ENCODE data around the gene JPH3. TPM values are rescaled to one million over a fixed set of nuclear protein-coding genes. Genes with fewer than 3 reads are reported as not detected.

Gene JPH3
- total and polyA plus RNA-seq, 12 donors = 0.06 to 0.79 (median 0.10) TPM; not detected in 6

- Histone ChIP-seq H3K9me3 (peaks cover 0 to 8% (median 0%) of the 10 kb centered on the region in 11 donors), H3K27me3 (peaks cover 3 to 53% (median 17%) of the 10 kb centered on the region in 7 donors), H3K4me1 (no peaks in the 10 kb centered on the region), H3K27ac (no peak overlapping the region), H3K4me3 (no peak overlapping the region), H3K36me3 (no peaks in the 10 kb centered on the region)
- ATAC-seq = peak in 1 of 8 donors; percentile 7
- TF ChIP-seq CTCF (IDR thresholded peaks at IDR 0.05) = peak in 5 of 9 donors; percentile 4 to 25 (median 19)
- 63 to 65% methylated on average over 5 of the region's 5 CpGs for WGBS, 2 donors
- no peak for DNase-seq
- intact Hi-C loops (cut with DNase I) = no loop called here
These were observed 50.9 kb downstream of the JPH3 start for GRCh38 chr16:87653234-87653633.

GRCh38 chr16:87654826-87655225 lies 52.5 kb downstream of the JPH3 start:
- Histone ChIP-seq H3K4me1 (no peaks in the 10 kb centered on the region), H3K27ac (no peak overlapping the region), H3K27me3 (peaks cover 0 to 49% (median 5%) of the 10 kb centered on the region in 7 donors), H3K36me3 (no peaks in the 10 kb centered on the region), H3K4me3 (no peak overlapping the region), H3K9me3 (peaks cover 0 to 8% (median 0%) of the 10 kb centered on the region in 11 donors)
- TF ChIP-seq CTCF (IDR thresholded peaks at IDR 0.05) = no peak
- ATAC-seq (no peak), DNase-seq (no peak)
- intact Hi-C loops (cut with DNase I) = no loop called here
- 84 to 86% methylated on average over 25 of the region's 25 CpGs for WGBS, 2 donors

GRCh38 chr16:87656328-87656727 lies 54.0 kb downstream of the JPH3 start:
- WGBS, 2 donors = 58% methylated on average over 14 of the region's 14 CpGs
- H3K36me3 ChIP-seq = no peaks in the 10 kb centered on the region
- no peak for TF ChIP-seq CTCF (IDR thresholded peaks at IDR 0.05)
- intact Hi-C loops (cut with DNase I) = no loop called here
- peaks cover 0 to 56% (median 14%) of the 10 kb centered on the region in 7 donors for H3K27me3 ChIP-seq
- no peak for ATAC-seq
- no peak for DNase-seq
- peaks cover 0 to 8% (median 0%) of the 10 kb centered on the region in 11 donors for H3K9me3 ChIP-seq
- H3K4me3 ChIP-seq = no peak overlapping the region
- H3K4me1 ChIP-seq = no peaks in the 10 kb centered on the region
- no peak overlapping the region for H3K27ac ChIP-seq

- intact Hi-C loops (cut with DNase I) = no loop called here
- no peak for ATAC-seq
- 64 to 67% methylated on average over 7 of the region's 7 CpGs for WGBS, 2 donors
- Histone ChIP-seq H3K27me3 (peaks cover 0 to 54% (median 18%) of the 10 kb centered on the region in 7 donors), H3K36me3 (no peaks in the 10 kb centered on the region), H3K4me1 (no peaks in the 10 kb centered on the region), H3K27ac (no peak overlapping the region), H3K9me3 (peaks cover 0 to 8% (median 0%) of the 10 kb centered on the region in 11 donors), H3K4me3 (no peak overlapping the region)
- no peak for DNase-seq
- TF ChIP-seq CTCF (IDR thresholded peaks at IDR 0.05) = no peak
These were observed 55.4 kb downstream of the JPH3 start for GRCh38 chr16:87657621-87658192.

Data from heart right ventricle (tissue), 16 donors.